Panc1 (cell line): Measurements from ENCODE around the gene ARAF. TPM values are rescaled to one million over a fixed set of nuclear protein-coding genes. Genes with fewer than 3 reads are reported as not detected.
A peak's percentile ranks its signal among the peaks of the same experiment; 100 is the strongest.

ENCODE experiments used
- ATAC-seq: fragments of 200-7000 bp; cut with Tn5 transposase; 2 replicates; pipeline ENCODE4 v1.9.1; 2020; ENCODE audit warnings: mild to moderate bottlenecking, moderate library complexity
- BruUV-seq: library from RNA; stranded (reverse); fragments of 400-500 nt; replicated peaks from 2 replicates; lab custom pipeline; 2021; lab: Mats Ljungman, UMichigan
- CTCF ChIA-PET: fragments of 300-600 bp; sonication (Branson Sonifier 250); formaldehyde crosslinking; loops from one replicate; lab custom pipeline; 2022; ENCODE audit warnings: antibody characterized with exemption; lab: Charles Lee
- POLR2A ChIA-PET: fragments of 300-600 bp; sonication (Branson Sonifier 250); formaldehyde crosslinking; loops from one replicate; lab custom pipeline; 2022; ENCODE audit warnings: antibody characterized with exemption; lab: Charles Lee
- DNase-seq: peaks from one replicate; pipeline ENCODE4 v3.0.0-alpha.2; 2010; ENCODE audit warnings: low read depth, low spot score
- H3K27ac ChIP-seq: 2 replicates; pipeline ENCODE4 v1.5.1; 2011; ENCODE audit warnings: mild to moderate bottlenecking, low read length, inconsistent platforms
- H3K27me3 ChIP-seq: fragments of 200-500 bp; sonication (Bioruptor generic); 2 replicates; pipeline ENCODE4 v1.6.0; 2014; ENCODE audit warnings: low read length, inconsistent platforms; ENCODE audit not compliant: control insufficient read depth, insufficient read depth
- H3K36me3 ChIP-seq: fragments of 200-500 bp; sonication (Bioruptor generic); 2 replicates; pipeline ENCODE4 v1.5.1; 2014; ENCODE audit warnings: inconsistent platforms, mild to moderate bottlenecking, low read length, moderate library complexity; ENCODE audit not compliant: control insufficient read depth, insufficient read depth
- H3K4me1 ChIP-seq: 2 replicates; pipeline ENCODE4 v1.5.1; 2011; ENCODE audit warnings: inconsistent platforms, mild to moderate bottlenecking, low read length, moderate library complexity; ENCODE audit not compliant: control insufficient read depth, insufficient read depth
- H3K4me3 ChIP-seq, 2 experiments: 2 replicates each; pipeline ENCODE4 v1.5.1; 2011 to 2012; ENCODE audit warnings: low read depth in 2 of 2, low read length in 2 of 2, mild to moderate bottlenecking in 2 of 2, inconsistent platforms in 1 of 2, moderate library complexity in 1 of 2
- H3K9me3 ChIP-seq: fragments of 200-500 bp; sonication (Bioruptor generic); 2 replicates; pipeline ENCODE4 v1.5.1; 2014; ENCODE audit warnings: low read depth, mild to moderate bottlenecking, inconsistent platforms, low read length, moderate library complexity; ENCODE audit not compliant: control insufficient read depth, insufficient read depth
- CTCF ChIP-seq: fragments of 450-650 bp; IDR thresholded peaks from 2 replicates; pipeline ENCODE4 v1.5.1; 2017; ENCODE audit warnings: mild to moderate bottlenecking
- POLR2AphosphoS5 ChIP-seq: IDR thresholded peaks from 2 replicates; pipeline ENCODE4 v1.6.1; 2012; ENCODE audit warnings: mild to moderate bottlenecking, low read depth, low read length, moderate library complexity
- REST ChIP-seq, 2 experiments: IDR thresholded peaks; 2 replicates each; pipeline ENCODE4 v1.6.1; 2011 to 2012; ENCODE audit warnings: low read depth in 2 of 2, control low read depth in 1 of 2, low read length in 1 of 2, mild to moderate bottlenecking in 1 of 2, moderate library complexity in 1 of 2; ENCODE audit not compliant: insufficient read depth in 1 of 2
- SIN3A ChIP-seq: IDR thresholded peaks from 2 replicates; pipeline ENCODE4 v1.6.1; 2012; ENCODE audit warnings: low read depth, mild to moderate bottlenecking, low read length, moderate library complexity, borderline replicate concordance; ENCODE audit not compliant: insufficient read depth
- TCF7L2 ChIP-seq: IDR thresholded peaks from 2 replicates; pipeline ENCODE4 v1.6.1; 2011; ENCODE audit warnings: mild to moderate bottlenecking, low read depth, low read length, inconsistent platforms
- in situ Hi-C: cut with HindIII; loops from 2 replicates; pipeline ENCODE4 v1.10.0; 2016; ENCODE audit warnings: low sequenced_read_pairs, low pct_unique_long_range_greater_than_20kb
- intact Hi-C: fragments of 100-400 bp; cut with micrococcal nuclease; formaldehyde crosslinking; loops from one replicate; pipeline ENCODE4 v1.10.0; 2022; ENCODE audit not compliant: unreplicated experiment
- total RNA-seq: library from RNA; stranded (reverse); gene quantifications from one replicate; pipeline ENCODE4 v1.2.1, GENCODE V29; 2021; ENCODE audit not compliant: unreplicated experiment

Gene ARAF
- total RNA-seq, 1 experiment from 2014 or later, result 87.9 TPM

GRCh38 chrX:47573341-47574075 is 12.5 kb downstream of the ARAF start:
- Histone ChIP-seq H3K27ac (no peak overlapping the region), H3K27me3 (no peaks in the 10 kb centered on the region), H3K36me3 (no peaks in the 10 kb centered on the region), H3K4me3 (no peak overlapping the region), H3K4me1 (no peaks in the 10 kb centered on the region; the same call in 1 of the 2 replicates), H3K9me3 (no peaks in the 10 kb centered on the region)
- no peak for DNase-seq
- BruUV-seq, result no TSS peak
- in situ Hi-C loops (no loop called here), intact Hi-C loops (no loop called here)
- ATAC-seq, result peak; percentile 41
- ChIA-PET POLR2A (no interaction called here), CTCF (no interaction called here)
- no peak for TF ChIP-seq SIN3A
- no peak; the same call in 1 of the 2 replicates for TF ChIP-seq POLR2AphosphoS5
- no peak for TF ChIP-seq REST (IDR thresholded peaks at IDR 0.05; ENCODE audit: insufficient read depth in 1 of 2, low read depth in 2 of 2, low read length in 1 of 2)
- TF ChIP-seq CTCF, result no peak
- no peak for TF ChIP-seq TCF7L2

GRCh38 chrX:47574076-47574546 is 13.1 kb downstream of the ARAF start:
- Histone ChIP-seq H3K4me1 (no peaks in the 10 kb centered on the region; the same call in 1 of the 2 replicates), H3K36me3 (no peaks in the 10 kb centered on the region), H3K4me3 (no peak overlapping the region), H3K9me3 (no peaks in the 10 kb centered on the region), H3K27ac (no peak overlapping the region), H3K27me3 (no peaks in the 10 kb centered on the region)
- in situ Hi-C loops, result no loop called here
- DNase-seq (no peak), ATAC-seq (no peak)
- ChIA-PET POLR2A (no interaction called here), CTCF (no interaction called here)
- no TSS peak for BruUV-seq
- TF ChIP-seq CTCF (no peak), POLR2AphosphoS5 (no peak), SIN3A (no peak), REST (IDR thresholded peaks at IDR 0.05; ENCODE audit: insufficient read depth in 1 of 2, low read depth in 2 of 2, low read length in 1 of 2) (no peak), TCF7L2 (no peak)
- intact Hi-C loops, result no loop called here
